GM23338 (cell line): ENCODE results near the gene DHRS13. TPM values are rescaled to one million over a fixed set of nuclear protein-coding genes. Genes with fewer than 3 reads are reported as not detected.

ENCODE experiments used
- ETS1 ChIP-seq: IDR thresholded peaks from 2 replicates; pipeline ENCODE4 v1.6.1; 2016; ENCODE audit warnings: antibody characterized with exemption
- EZH2 ChIP-seq: fragments of 200-600 bp; sonication (generic); IDR thresholded peaks from one replicate; pipeline ENCODE4 v1.8.0; 2017; ENCODE audit warnings: antibody characterized with exemption, mild to moderate bottlenecking, low read depth; ENCODE audit not compliant: unreplicated experiment
- EZH2phosphoT487 ChIP-seq: fragments of 200-600 bp; sonication (generic); IDR thresholded peaks from one replicate; pipeline ENCODE4 v1.8.1; 2018; ENCODE audit warnings: antibody characterized with exemption; ENCODE audit not compliant: unreplicated experiment
- JUNB ChIP-seq: IDR thresholded peaks from one replicate; pipeline ENCODE4 v1.6.1; 2016; ENCODE audit warnings: antibody characterized with exemption; ENCODE audit not compliant: unreplicated experiment
- NANOG ChIP-seq: IDR thresholded peaks from 2 replicates; pipeline ENCODE4 v1.6.1; 2016; ENCODE audit warnings: antibody characterized with exemption, borderline replicate concordance
- POLR2AphosphoS5 ChIP-seq: IDR thresholded peaks from 2 replicates; pipeline ENCODE4 v1.6.1; 2016; ENCODE audit warnings: antibody characterized with exemption, low read depth
- STAT1 ChIP-seq: IDR thresholded peaks from one replicate; pipeline ENCODE4 v1.6.1; 2016; ENCODE audit warnings: antibody characterized with exemption; ENCODE audit not compliant: unreplicated experiment
- ZNF114 ChIP-seq: fragments of 250-450 bp; sonication (Bioruptor Pico); IDR thresholded peaks from 2 replicates; pipeline ENCODE4 v1.5.0; 2020; ENCODE audit warnings: mild to moderate bottlenecking, moderate library complexity
- ZNF331 ChIP-seq: fragments of 250-450 bp; sonication (Bioruptor Pico); IDR thresholded peaks from 2 replicates; pipeline ENCODE4 v1.5.0; 2020; ENCODE audit warnings: low read depth, mild to moderate bottlenecking, moderate library complexity
- ZNF462 ChIP-seq: fragments of 250-450 bp; sonication (Bioruptor Pico); IDR thresholded peaks from 2 replicates; pipeline ENCODE4 v1.5.0; 2020; ENCODE audit warnings: mild to moderate bottlenecking, moderate library complexity
- polyA plus RNA-seq: library from polyadenylated mRNA; unstranded; fragments of >200 nt; fragmentation: Nextera tagmentation; extraction: Ambion mirVana; gene quantifications from 2 replicates; pipeline ENCODE4 v1.2.1, GENCODE V29; 2016
- total RNA-seq: library from RNA; depleted of rRNA; stranded (reverse); fragments of >200 nt; shearing (Covaris generic); gene quantifications from 2 replicates; pipeline ENCODE4 v1.2.3, GENCODE V29; 2014

DHRS13 gene
- total and polyA plus RNA-seq, 2 experiments from 2014 or later: 5.4 to 34.2 TPM

GRCh38 chr17:28871056-28871579 lies 31.8 kb downstream of the DHRS13 start (continued):
- TF ChIP-seq ZNF462 (CRISPR knock-in tag): no peak
- no peak for TF ChIP-seq EZH2phosphoT487
- no peak for TF ChIP-seq ETS1
- no peak for TF ChIP-seq ZNF114 (CRISPR knock-in tag)
- TF ChIP-seq ZNF331 (CRISPR knock-in tag): no peak
- no peak for TF ChIP-seq EZH2
- TF ChIP-seq NANOG: no peak
- no peak for TF ChIP-seq JUNB
- TF ChIP-seq POLR2AphosphoS5: no peak
- TF ChIP-seq STAT1: no peak
